Measurements from ENCODE around the gene INPP4B. TPM values are rescaled to one million over a fixed set of nuclear protein-coding genes. Genes with fewer than 3 reads are reported as not detected.

INPP4B gene
- total RNA-seq, 1 donor from 2014 or later, result 3.4 TPM

- peaks cover 7% of the 10 kb centered on the region for H3K9me3 Mint-ChIP-seq (ENCODE audit: low read depth)
- peaks cover 15% of the 10 kb centered on the region for H3K4me1 Mint-ChIP-seq (ENCODE audit: low read depth)
- H3K27ac Mint-ChIP-seq, result no peak overlapping the region
- no peaks in the 10 kb centered on the region for H3K27me3 Mint-ChIP-seq
- no peak for DNase-seq (ENCODE audit: low spot score, unreplicated experiment)
- no peak overlapping the region for H3K4me3 Mint-ChIP-seq (ENCODE audit: low read depth)
- TF ChIP-seq CTCF (IDR thresholded peaks at IDR 0.05; ENCODE audit: unreplicated experiment), result no peak
- peaks cover 1% of the 10 kb centered on the region for H3K36me3 Mint-ChIP-seq (ENCODE audit: insufficient read depth)
Observed at GRCh38 chr4:142373610-142374009, 472.5 kb downstream of the INPP4B start.

- H3K4me1 Mint-ChIP-seq (ENCODE audit: low read depth), result peaks cover 10% of the 10 kb centered on the region
- H3K9me3 Mint-ChIP-seq (ENCODE audit: low read depth), result peaks cover 7% of the 10 kb centered on the region
- H3K4me3 Mint-ChIP-seq (ENCODE audit: low read depth), result no peak overlapping the region
- peaks cover 1% of the 10 kb centered on the region for H3K36me3 Mint-ChIP-seq (ENCODE audit: insufficient read depth)
- no peak for TF ChIP-seq CTCF (IDR thresholded peaks at IDR 0.05; ENCODE audit: unreplicated experiment)
- no peak overlapping the region for H3K27ac Mint-ChIP-seq
- no peaks in the 10 kb centered on the region for H3K27me3 Mint-ChIP-seq
- DNase-seq (ENCODE audit: low spot score, unreplicated experiment), result no peak
Observed at GRCh38 chr4:142372530-142373260, 473.4 kb downstream of the INPP4B start.

GRCh38 chr4:142369141-142369540, 477.0 kb downstream of the INPP4B start:
- H3K4me1 Mint-ChIP-seq (ENCODE audit: low read depth), result peaks cover 2% of the 10 kb centered on the region
- H3K4me3 Mint-ChIP-seq (ENCODE audit: low read depth), result no peak overlapping the region
- DNase-seq (ENCODE audit: low spot score, unreplicated experiment), result no peak
- TF ChIP-seq CTCF (IDR thresholded peaks at IDR 0.05; ENCODE audit: unreplicated experiment), result no peak
- no peak overlapping the region for H3K27ac Mint-ChIP-seq
- peaks cover 1% of the 10 kb centered on the region for H3K36me3 Mint-ChIP-seq (ENCODE audit: insufficient read depth)
- no peaks in the 10 kb centered on the region for H3K27me3 Mint-ChIP-seq
- H3K9me3 Mint-ChIP-seq (ENCODE audit: low read depth), result peaks cover 7% of the 10 kb centered on the region

- no peak overlapping the region for H3K27ac Mint-ChIP-seq
- H3K4me3 Mint-ChIP-seq (ENCODE audit: low read depth), result no peak overlapping the region
Observed at GRCh38 chr4:142367418-142368180, 478.5 kb downstream of the INPP4B start.

More at GRCh38 chr4:142367418-142368180, 478.5 kb downstream of the INPP4B start:
- Mint-ChIP-seq H3K27me3 (no peaks in the 10 kb centered on the region), H3K36me3 (ENCODE audit: insufficient read depth) (peaks cover 1% of the 10 kb centered on the region), H3K4me1 (ENCODE audit: low read depth) (peaks cover 2% of the 10 kb centered on the region), H3K9me3 (ENCODE audit: low read depth) (peaks cover 8% of the 10 kb centered on the region)
- no peak for TF ChIP-seq CTCF (IDR thresholded peaks at IDR 0.05; ENCODE audit: unreplicated experiment)
- DNase-seq (ENCODE audit: low spot score, unreplicated experiment), result no peak

Data from progenitor cell of endocrine pancreas (in vitro differentiated cells).